ENCODE results near the gene DEFB131A.
"Not testable (repeated sequence)": the region's sequence is repeated elsewhere in the genome, so short reads cannot be mapped to it uniquely, and the experiment has no call there.

DEFB131A gene

GRCh38 chr4:9488796-9489195, 44.6 kb downstream of the DEFB131A start:
- not testable (repeated sequence) for DNase-seq (ENCODE audit: extremely low read depth, low read depth); H3K4me3 ChIP-seq (replicated peaks; ENCODE audit: low read depth, low read length)

- DNase-seq (ENCODE audit: extremely low read depth, low read depth); H3K4me3 ChIP-seq (replicated peaks; ENCODE audit: low read depth, low read length): not testable (repeated sequence)
Observed at GRCh38 chr4:9490496-9490895, 46.3 kb downstream of the DEFB131A start.

- H3K4me3 ChIP-seq (replicated peaks; ENCODE audit: low read depth, low read length); DNase-seq (ENCODE audit: extremely low read depth, low read depth): not testable (repeated sequence)
Observed at GRCh38 chr4:9490986-9491385, 46.8 kb downstream of the DEFB131A start.

GRCh38 chr4:9493589-9493988, 49.4 kb downstream of the DEFB131A start:
- H3K4me3 ChIP-seq (replicated peaks; ENCODE audit: low read depth, low read length); DNase-seq (ENCODE audit: extremely low read depth, low read depth): not testable (repeated sequence)

- not testable (repeated sequence) for H3K4me3 ChIP-seq (replicated peaks; ENCODE audit: low read depth, low read length); DNase-seq (ENCODE audit: extremely low read depth, low read depth)
Observed at GRCh38 chr4:9494256-9495035, 50.2 kb downstream of the DEFB131A start.

- DNase-seq (ENCODE audit: extremely low read depth, low read depth); H3K4me3 ChIP-seq (replicated peaks; ENCODE audit: low read depth, low read length): not testable (repeated sequence)
Observed at GRCh38 chr4:9495443-9495842, 51.2 kb downstream of the DEFB131A start.

GRCh38 chr4:9497575-9498467, 53.6 kb downstream of the DEFB131A start:
- H3K4me3 ChIP-seq (replicated peaks; ENCODE audit: low read depth, low read length), result not testable (repeated sequence)

GRCh38 chr4:9498468-9499040, 54.3 kb downstream of the DEFB131A start:
- H3K4me3 ChIP-seq (replicated peaks; ENCODE audit: low read depth, low read length); DNase-seq (ENCODE audit: extremely low read depth, low read depth): not testable (repeated sequence)

More at GRCh38 chr4:9497575-9498467, 53.6 kb downstream of the DEFB131A start:
- not testable (repeated sequence) for DNase-seq (ENCODE audit: extremely low read depth, low read depth)

- not testable (repeated sequence) for DNase-seq (ENCODE audit: extremely low read depth, low read depth); H3K4me3 ChIP-seq (replicated peaks; ENCODE audit: low read depth, low read length)
Observed at GRCh38 chr4:9499974-9500487, 55.8 kb downstream of the DEFB131A start.

All from HFF-Myc (cell line).